Measurements from ENCODE around the gene ARPC1A. TPM values are rescaled to one million over a fixed set of nuclear protein-coding genes. Genes with fewer than 3 reads are reported as not detected.

ARPC1A gene
- polyA plus RNA-seq, 1 donor from 2014 or later = 154 TPM

GRCh38 chr7:99369767-99370391 is 44.2 kb downstream of the ARPC1A start:
- Histone ChIP-seq H3K79me2 (replicated peaks; ENCODE audit: insufficient read depth, low read length) (no peaks in the 10 kb centered on the region), H3K9me2 (ENCODE audit: insufficient read depth, low read length) (no peaks in the 10 kb centered on the region), H4K20me1 (ENCODE audit: insufficient read depth) (no peaks in the 10 kb centered on the region), H3K27me3 (ENCODE audit: insufficient read depth, low read depth, low read length) (peaks cover 4% of the 10 kb centered on the region), H3K9ac (ENCODE audit: low read length) (no peak overlapping the region), H3K4me3 (ENCODE audit: low read length) (no peak overlapping the region), H3K4me2 (ENCODE audit: low read length) (no peak overlapping the region), H2AFZ (ENCODE audit: low read depth, low read length) (no peak overlapping the region), H3K9me3 (ENCODE audit: low read length) (no peaks in the 10 kb centered on the region), H3K36me3 (ENCODE audit: insufficient read depth, low read length) (peaks cover 3% of the 10 kb centered on the region), H3K27ac (ENCODE audit: low read length) (no peak overlapping the region), H3F3A (ENCODE audit: insufficient read depth, low read length, poor library complexity, severe bottlenecking) (no peaks in the 10 kb centered on the region)
- TF ChIP-seq EZH2 (IDR thresholded peaks at IDR 0.05; ENCODE audit: borderline replicate concordance, insufficient read depth, low read length, poor library complexity, severe bottlenecking) = no peak
- no peak for TF ChIP-seq TAF1 (IDR thresholded peaks at IDR 0.05; ENCODE audit: low read depth)
- TF ChIP-seq POLR2AphosphoS5 (IDR thresholded peaks at IDR 0.05) = no peak
- TF ChIP-seq EP300 (conservative IDR thresholded peaks at IDR 0.05; ENCODE audit: poor library complexity, severe bottlenecking) = no peak
- no peak for TF ChIP-seq CTCF (IDR thresholded peaks at IDR 0.05; ENCODE audit: poor library complexity, severe bottlenecking)
- no peak for TF ChIP-seq MXI1 (conservative IDR thresholded peaks at IDR 0.05; ENCODE audit: poor library complexity, severe bottlenecking)
- TF ChIP-seq SMC3 (conservative IDR thresholded peaks at IDR 0.05; ENCODE audit: poor library complexity) = no peak
- no peak for TF ChIP-seq RAD21 (conservative IDR thresholded peaks at IDR 0.05)
- no peak for TF ChIP-seq REST (IDR thresholded peaks at IDR 0.05; ENCODE audit: borderline replicate concordance)

GRCh38 chr7:99371376-99371920 is 45.8 kb downstream of the ARPC1A start:
- H3K27ac ChIP-seq (ENCODE audit: low read length) = no peak overlapping the region
- no peak overlapping the region for H3K4me2 ChIP-seq (ENCODE audit: low read length)
- H3K9me2 ChIP-seq (ENCODE audit: insufficient read depth, low read length) = no peaks in the 10 kb centered on the region
- no peak overlapping the region for H3K9ac ChIP-seq (ENCODE audit: low read length)
- H3K79me2 ChIP-seq (replicated peaks; ENCODE audit: insufficient read depth, low read length) = no peaks in the 10 kb centered on the region
- H3K36me3 ChIP-seq (ENCODE audit: insufficient read depth, low read length) = no peaks in the 10 kb centered on the region
- no peaks in the 10 kb centered on the region for H4K20me1 ChIP-seq (ENCODE audit: insufficient read depth)
- TF ChIP-seq REST (IDR thresholded peaks at IDR 0.05; ENCODE audit: borderline replicate concordance) (no peak), POLR2AphosphoS5 (IDR thresholded peaks at IDR 0.05) (no peak), RAD21 (conservative IDR thresholded peaks at IDR 0.05) (no peak), CTCF (IDR thresholded peaks at IDR 0.05; ENCODE audit: poor library complexity, severe bottlenecking) (no peak), TAF1 (IDR thresholded peaks at IDR 0.05; ENCODE audit: low read depth) (no peak), EZH2 (IDR thresholded peaks at IDR 0.05; ENCODE audit: borderline replicate concordance, insufficient read depth, low read length, poor library complexity, severe bottlenecking) (no peak), EP300 (conservative IDR thresholded peaks at IDR 0.05; ENCODE audit: poor library complexity, severe bottlenecking) (no peak)
- H3F3A ChIP-seq (ENCODE audit: insufficient read depth, low read length, poor library complexity, severe bottlenecking) = no peaks in the 10 kb centered on the region
- H3K9me3 ChIP-seq (ENCODE audit: low read length) = no peaks in the 10 kb centered on the region
- no peak overlapping the region for H3K4me3 ChIP-seq (ENCODE audit: low read length)
- H2AFZ ChIP-seq (ENCODE audit: low read depth, low read length) = no peak overlapping the region
- H3K27me3 ChIP-seq (ENCODE audit: insufficient read depth, low read depth, low read length) = peaks cover 10% of the 10 kb centered on the region

Measured in neural cell (in vitro differentiated cells).